ENCODE data around the gene CDK5RAP3.

Gene CDK5RAP3

GRCh38 chr17:48023400-48024148 lies 52.7 kb downstream of the CDK5RAP3 start:
- H3K4me3 ChIP-seq (replicated peaks; ENCODE audit: insufficient read depth, low read length): peak overlapping the region; percentile 39
- no peak overlapping the region for H3K27ac ChIP-seq (replicated peaks)
- no peaks in the 10 kb centered on the region for H3K27me3 ChIP-seq (ENCODE audit: insufficient read depth, poor library complexity, severe bottlenecking)
- DNase-seq (ENCODE audit: low read depth in 1 of 2, low spot score in 1 of 2): peak in 1 of 2 experiments; percentile 67
- no peak for TF ChIP-seq POLR2AphosphoS5 (IDR thresholded peaks at IDR 0.05; ENCODE audit: low read depth)
- no peak for TF ChIP-seq REST (IDR thresholded peaks at IDR 0.05; ENCODE audit: insufficient replicate concordance, low read depth)
- no peak for TF ChIP-seq GABPA (IDR thresholded peaks at IDR 0.05; ENCODE audit: low read depth)
- TF ChIP-seq SPI1 (IDR thresholded peaks at IDR 0.05; ENCODE audit: borderline replicate concordance, low read depth): peak; percentile 10; the same call in 1 of the 2 replicates
- TF ChIP-seq CTCF (IDR thresholded peaks at IDR 0.05; ENCODE audit: insufficient read depth, low read length): no peak

GRCh38 chr17:48024149-48025039 lies 53.5 kb downstream of the CDK5RAP3 start:
- H3K27ac ChIP-seq (replicated peaks): peak overlapping the region; percentile 58
- H3K27me3 ChIP-seq (ENCODE audit: insufficient read depth, poor library complexity, severe bottlenecking): no peaks in the 10 kb centered on the region
- peak overlapping the region; percentile 39 for H3K4me3 ChIP-seq (replicated peaks; ENCODE audit: insufficient read depth, low read length)
- TF ChIP-seq REST (IDR thresholded peaks at IDR 0.05; ENCODE audit: insufficient replicate concordance, low read depth) (no peak), SPI1 (IDR thresholded peaks at IDR 0.05; ENCODE audit: borderline replicate concordance, low read depth) (no peak), CTCF (IDR thresholded peaks at IDR 0.05; ENCODE audit: insufficient read depth, low read length) (no peak), POLR2AphosphoS5 (IDR thresholded peaks at IDR 0.05; ENCODE audit: low read depth) (no peak), GABPA (IDR thresholded peaks at IDR 0.05; ENCODE audit: low read depth) (no peak)
- peak in 1 of 2 experiments; percentile 41 for DNase-seq (ENCODE audit: low read depth in 1 of 2, low spot score in 1 of 2)

GRCh38 chr17:48025040-48025903 lies 54.4 kb downstream of the CDK5RAP3 start:
- DNase-seq (ENCODE audit: low read depth in 1 of 2, low spot score in 1 of 2): peak; percentile 93 to 97
- no peak for TF ChIP-seq POLR2AphosphoS5 (IDR thresholded peaks at IDR 0.05; ENCODE audit: low read depth)
- no peak for TF ChIP-seq REST (IDR thresholded peaks at IDR 0.05; ENCODE audit: insufficient replicate concordance, low read depth)
- peak; percentile 6; the same call in 1 of the 2 replicates for TF ChIP-seq SPI1 (IDR thresholded peaks at IDR 0.05; ENCODE audit: borderline replicate concordance, low read depth)
- peak; percentile 81 for TF ChIP-seq CTCF (IDR thresholded peaks at IDR 0.05; ENCODE audit: insufficient read depth, low read length)
- peak overlapping the region; percentile 52 for H3K4me3 ChIP-seq (replicated peaks; ENCODE audit: insufficient read depth, low read length)
- H3K27me3 ChIP-seq (ENCODE audit: insufficient read depth, poor library complexity, severe bottlenecking): no peaks in the 10 kb centered on the region
- peak overlapping the region; percentile 58 for H3K27ac ChIP-seq (replicated peaks)

All from HL-60 (cell line).